NCI-H345 treated with DMSO at 0.1 percent for 48 hours (cell line): Measurements from ENCODE around the gene TMCC3.

ENCODE experiments used
- DNase-seq: peaks from one replicate; lab custom pipeline; 2025; ENCODE audit not compliant: unreplicated experiment; lab: John Stamatoyannopoulos, UW

Gene TMCC3

GRCh38 chr12:94536040-94536965 lies 114.1 kb downstream of the TMCC3 start:
- DNase-seq: no peak

- DNase-seq: peak; percentile 89
These were observed 114.8 kb downstream of the TMCC3 start for GRCh38 chr12:94535510-94535921.

- DNase-seq: peak; percentile 42
These were observed 115.4 kb downstream of the TMCC3 start for GRCh38 chr12:94534774-94535509.

- no peak for DNase-seq
These were observed 116.1 kb downstream of the TMCC3 start for GRCh38 chr12:94534278-94534677.

- peak; percentile 66 for DNase-seq
These were observed 117.6 kb downstream of the TMCC3 start for GRCh38 chr12:94532490-94533422.

GRCh38 chr12:94531196-94531720 lies 119.1 kb downstream of the TMCC3 start:
- DNase-seq: no peak

GRCh38 chr12:94525951-94526350 lies 124.4 kb downstream of the TMCC3 start:
- no peak for DNase-seq
